H9 (cell line): Measurements from ENCODE around the gene BMPR2. TPM values are rescaled to one million over a fixed set of nuclear protein-coding genes. Genes with fewer than 3 reads are reported as not detected.

Experiments
- DNase-seq: peaks from one replicate; pipeline ENCODE4 v3.0.0-alpha.2; 2017
- H2AFZ ChIP-seq: one replicate; pipeline ENCODE4 v1.6.1; 2013; ENCODE audit warnings: mild to moderate bottlenecking, low read length, control low read depth, moderate library complexity
- H2AK5ac ChIP-seq: 2 replicates; pipeline ENCODE4 v1.6.1; 2013; ENCODE audit warnings: low read length, control low read depth, mixed read lengths; ENCODE audit not compliant: insufficient read length
- H2BK120ac ChIP-seq: one replicate; pipeline ENCODE4 v1.6.1; 2013; ENCODE audit warnings: low read depth, mild to moderate bottlenecking, low read length, control low read depth, inconsistent platforms; ENCODE audit not compliant: poor library complexity, severe bottlenecking
- H2BK12ac ChIP-seq: 2 replicates; pipeline ENCODE4 v1.6.1; 2013; ENCODE audit warnings: low read length, control low read depth, mixed read lengths, low read depth; ENCODE audit not compliant: insufficient read length
- H2BK15ac ChIP-seq: 2 replicates; pipeline ENCODE4 v1.6.1; 2013; ENCODE audit warnings: low read depth, low read length, control low read depth
- H2BK20ac ChIP-seq: one replicate; pipeline ENCODE4 v1.6.1; 2013; ENCODE audit warnings: low read depth, mild to moderate bottlenecking, low read length, control low read depth, inconsistent platforms; ENCODE audit not compliant: poor library complexity, severe bottlenecking
- H2BK5ac ChIP-seq: 2 replicates; pipeline ENCODE4 v1.6.1; 2013; ENCODE audit warnings: low read length, control low read depth, mixed read lengths; ENCODE audit not compliant: insufficient read length
- H3K14ac ChIP-seq: 2 replicates; pipeline ENCODE4 v1.6.1; 2013; ENCODE audit warnings: low read length, control low read depth; ENCODE audit not compliant: insufficient read depth
- H3K18ac ChIP-seq: 2 replicates; pipeline ENCODE4 v1.6.1; 2013; ENCODE audit warnings: low read depth, mild to moderate bottlenecking, mixed read lengths, low read length, control low read depth; ENCODE audit not compliant: insufficient read length
- H3K23ac ChIP-seq: 2 replicates; pipeline ENCODE4 v1.6.1; 2013; ENCODE audit warnings: low read length, control low read depth, mixed read lengths, low read depth; ENCODE audit not compliant: insufficient read length
- H3K23me2 ChIP-seq: 2 replicates; pipeline ENCODE4 v1.6.1; 2013; ENCODE audit warnings: low read depth, mild to moderate bottlenecking, mixed read lengths, low read length, control low read depth; ENCODE audit not compliant: insufficient read length, poor library complexity, severe bottlenecking
- H3K27ac ChIP-seq: 2 replicates; pipeline ENCODE4 v1.5.1; 2013; ENCODE audit warnings: low read length, control low read depth, mixed read lengths, low read depth; ENCODE audit not compliant: insufficient read length
- H3K27me3 ChIP-seq: 2 replicates; pipeline ENCODE4 v1.6.1; 2013; ENCODE audit warnings: low read length, control low read depth, inconsistent platforms; ENCODE audit not compliant: insufficient read depth
- H3K4ac ChIP-seq: 2 replicates; pipeline ENCODE4 v1.6.1; 2013; ENCODE audit warnings: low read depth, mild to moderate bottlenecking, control low read depth, inconsistent platforms, low read length, moderate library complexity
- H3K4me1 ChIP-seq: 2 replicates; pipeline ENCODE4 v1.6.1; 2013; ENCODE audit warnings: low read length, control low read depth, inconsistent platforms; ENCODE audit not compliant: insufficient read depth
- H3K4me2 ChIP-seq: 2 replicates; pipeline ENCODE4 v1.6.1; 2013; ENCODE audit warnings: low read length, control low read depth, mixed read lengths; ENCODE audit not compliant: insufficient read length, insufficient read depth
- H3K56ac ChIP-seq: 2 replicates; pipeline ENCODE4 v1.6.1; 2013; ENCODE audit warnings: low read depth, mild to moderate bottlenecking, mixed read lengths, low read length, control low read depth; ENCODE audit not compliant: insufficient read length
- H3K79me1 ChIP-seq: 2 replicates; pipeline ENCODE4 v1.6.1; 2013; ENCODE audit warnings: low read depth, mild to moderate bottlenecking, moderate library complexity, low read length, control low read depth, inconsistent platforms; ENCODE audit not compliant: insufficient read depth, poor library complexity, severe bottlenecking
- H3K79me2 ChIP-seq: 2 replicates; pipeline ENCODE4 v1.6.1; 2013; ENCODE audit warnings: low read length, control low read depth, inconsistent platforms; ENCODE audit not compliant: insufficient read depth
- H3K9ac ChIP-seq: 2 replicates; pipeline ENCODE4 v1.6.1; 2013; ENCODE audit warnings: low read length, control low read depth, mixed read lengths; ENCODE audit not compliant: insufficient read length; ENCODE audit errors: extremely low read depth
- H3K9me3 ChIP-seq: one replicate; pipeline ENCODE4 v1.6.1; 2013; ENCODE audit warnings: low read depth, low read length, inconsistent platforms; ENCODE audit not compliant: control insufficient read depth
- H3T11ph ChIP-seq: one replicate; pipeline ENCODE4 v1.6.1; 2013; ENCODE audit warnings: mild to moderate bottlenecking, low read length, control low read depth, inconsistent platforms
- H4K20me1 ChIP-seq: one replicate; pipeline ENCODE4 v1.6.1; 2013; ENCODE audit not compliant: control insufficient read depth, insufficient read length, insufficient read depth
- H4K5ac ChIP-seq: 2 replicates; pipeline ENCODE4 v1.6.1; 2013; ENCODE audit warnings: low read depth, mild to moderate bottlenecking, mixed read lengths, low read length, control low read depth; ENCODE audit not compliant: insufficient read length
- H4K8ac ChIP-seq: replicated peaks from 2 replicates; pipeline ENCODE4 v1.6.1; 2013; ENCODE audit warnings: low read length, control low read depth, mixed read lengths, low read depth; ENCODE audit not compliant: insufficient read length
- H4K91ac ChIP-seq: 2 replicates; pipeline ENCODE4 v1.6.1; 2013; ENCODE audit warnings: low read depth, mild to moderate bottlenecking, moderate library complexity, mixed read lengths, low read length, control low read depth; ENCODE audit not compliant: insufficient read length
- H3K27ac Mint-ChIP-seq, 3 experiments: 2 replicates in 2 of 3; 3 replicates in 1 of 3; pipeline ENCODE4 v1.8.0; 2020 to 2021; ENCODE audit warnings: mixed read lengths in 3 of 3, mild to moderate bottlenecking in 1 of 3, moderate library complexity in 1 of 3
- H3K27me3 Mint-ChIP-seq: 2 replicates; pipeline ENCODE4 v1.8.0; 2021; ENCODE audit warnings: low read depth, mild to moderate bottlenecking, moderate library complexity, mixed read lengths
- H3K36me3 Mint-ChIP-seq, 3 experiments: 2 replicates in 2 of 3; 3 replicates in 1 of 3; pipeline ENCODE4 v1.8.0; 2020 to 2021; ENCODE audit warnings: low read depth in 3 of 3, mixed read lengths in 3 of 3; ENCODE audit not compliant: insufficient read depth in 1 of 3
- H3K4me1 Mint-ChIP-seq, 2 experiments: 2 replicates each; pipeline ENCODE4 v1.8.0; 2020; ENCODE audit warnings: mixed read lengths in 2 of 2
- H3K4me3 Mint-ChIP-seq, 2 experiments: 2 replicates in 1 of 2; 3 replicates in 1 of 2; pipeline ENCODE4 v1.8.0; 2020 to 2021; ENCODE audit warnings: mild to moderate bottlenecking in 2 of 2, mixed read lengths in 2 of 2, moderate library complexity in 1 of 2
- H3K9me3 Mint-ChIP-seq, 2 experiments: 2 replicates in 1 of 2; 3 replicates in 1 of 2; pipeline ENCODE4 v1.8.0; 2020; ENCODE audit warnings: mild to moderate bottlenecking in 2 of 2, mixed read lengths in 2 of 2, moderate library complexity in 1 of 2
- total RNA-seq: library from RNA; stranded (reverse); gene quantifications from 2 replicates; pipeline ENCODE4 v1.2.1, GENCODE V29; 2021
- TF ChIP-seq, protein P1 (sequence below): fragments of 200-600 bp; sonication (generic); conservative IDR thresholded peaks from 3 replicates; pipeline ENCODE4 v1.8.0; 2021; ENCODE audit warnings: antibody characterized with exemption, mild to moderate bottlenecking

BMPR2 gene
- total RNA-seq, 1 experiment from 2014 or later = 17.3 TPM

DNA sequence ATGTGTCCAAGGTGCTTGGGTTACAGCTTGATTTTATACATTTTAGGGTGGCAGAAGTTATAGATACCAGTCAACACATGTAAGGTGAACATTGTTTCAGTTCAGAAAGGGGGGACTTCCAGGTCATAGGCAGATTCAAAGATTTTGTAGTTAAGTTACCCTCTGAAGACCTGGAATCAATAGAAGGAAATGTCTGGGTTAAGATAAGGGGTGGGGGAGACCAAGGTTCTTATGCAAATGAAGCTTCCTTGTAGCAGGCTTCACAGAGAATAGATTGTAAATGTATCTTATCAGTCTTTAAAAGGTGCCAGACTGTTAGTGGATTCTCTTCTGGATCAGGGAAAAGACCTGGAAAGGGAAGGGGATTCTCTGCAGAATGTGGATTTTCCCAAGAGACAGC is 42.4 kb downstream of the BMPR2 start:
- DNase-seq = no peak
- no peak overlapping the region for H4K8ac ChIP-seq
- no peaks in the 10 kb centered on the region; the same call in 1 of the 2 replicates for H3K79me2 ChIP-seq
- H3K56ac ChIP-seq = no peak overlapping the region
- peaks cover 29 to 34% of the 10 kb centered on the region in 2 experiments for H3K4me1 Mint-ChIP-seq
- H2BK5ac ChIP-seq = no peak overlapping the region
- H2BK15ac ChIP-seq = no peak overlapping the region
- H3K27ac Mint-ChIP-seq = peak overlapping the region; percentile 45 to 85 (median 49); a peak in 6 of 7 replicates
- no peaks in the 10 kb centered on the region for H4K20me1 ChIP-seq
- H3K9me3 Mint-ChIP-seq = no peaks in the 10 kb centered on the region
- peaks cover 9% of the 10 kb centered on the region for H3K79me1 ChIP-seq
- no peak overlapping the region for H3K23ac ChIP-seq
- no peak overlapping the region for H3K9ac ChIP-seq
- H3K4me2 ChIP-seq = peak overlapping the region; percentile 28
- H3K4ac ChIP-seq = no peak overlapping the region
- H4K5ac ChIP-seq = no peak overlapping the region
- H3K27me3 ChIP-seq = no peaks in the 10 kb centered on the region
- H3K36me3 Mint-ChIP-seq = peaks cover 0 to 13% (median 4%) of the 10 kb centered on the region in 3 experiments; a peak in 5 of 7 replicates
- H3K23me2 ChIP-seq = no peaks in the 10 kb centered on the region
- no peaks in the 10 kb centered on the region for H3K27me3 Mint-ChIP-seq
- H2BK12ac ChIP-seq = no peak overlapping the region
- peak overlapping the region in 1 of 2 experiments; percentile 4; a peak in 1 of 5 replicates for H3K4me3 Mint-ChIP-seq
- H3K27ac ChIP-seq = peak overlapping the region; percentile 15
- no peak overlapping the region for H2AFZ ChIP-seq
- H3T11ph ChIP-seq = no peak overlapping the region
- no peak overlapping the region for H4K91ac ChIP-seq
- H3K14ac ChIP-seq = no peak overlapping the region
- H2AK5ac ChIP-seq = no peak overlapping the region
- H2BK20ac ChIP-seq = no peak overlapping the region
- no peak overlapping the region for H3K18ac ChIP-seq
- H2BK120ac ChIP-seq = no peak overlapping the region
- no peaks in the 10 kb centered on the region for H3K9me3 ChIP-seq
- TF ChIP-seq, protein P1, sequence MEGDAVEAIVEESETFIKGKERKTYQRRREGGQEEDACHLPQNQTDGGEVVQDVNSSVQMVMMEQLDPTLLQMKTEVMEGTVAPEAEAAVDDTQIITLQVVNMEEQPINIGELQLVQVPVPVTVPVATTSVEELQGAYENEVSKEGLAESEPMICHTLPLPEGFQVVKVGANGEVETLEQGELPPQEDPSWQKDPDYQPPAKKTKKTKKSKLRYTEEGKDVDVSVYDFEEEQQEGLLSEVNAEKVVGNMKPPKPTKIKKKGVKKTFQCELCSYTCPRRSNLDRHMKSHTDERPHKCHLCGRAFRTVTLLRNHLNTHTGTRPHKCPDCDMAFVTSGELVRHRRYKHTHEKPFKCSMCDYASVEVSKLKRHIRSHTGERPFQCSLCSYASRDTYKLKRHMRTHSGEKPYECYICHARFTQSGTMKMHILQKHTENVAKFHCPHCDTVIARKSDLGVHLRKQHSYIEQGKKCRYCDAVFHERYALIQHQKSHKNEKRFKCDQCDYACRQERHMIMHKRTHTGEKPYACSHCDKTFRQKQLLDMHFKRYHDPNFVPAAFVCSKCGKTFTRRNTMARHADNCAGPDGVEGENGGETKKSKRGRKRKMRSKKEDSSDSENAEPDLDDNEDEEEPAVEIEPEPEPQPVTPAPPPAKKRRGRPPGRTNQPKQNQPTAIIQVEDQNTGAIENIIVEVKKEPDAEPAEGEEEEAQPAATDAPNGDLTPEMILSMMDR = no peak
- H3K4me1 ChIP-seq = peaks cover 4% of the 10 kb centered on the region; the same call in 1 of the 2 replicates
